LNCAP (cell line): ENCODE results near the gene STK4.

Experiments used
- TF ChIP-seq, protein P1 (sequence below): fragments of 450-650 bp; IDR thresholded peaks from 2 replicates; pipeline ENCODE4 v1.5.1; 2017; ENCODE audit warnings: mild to moderate bottlenecking

Gene STK4

DNA sequence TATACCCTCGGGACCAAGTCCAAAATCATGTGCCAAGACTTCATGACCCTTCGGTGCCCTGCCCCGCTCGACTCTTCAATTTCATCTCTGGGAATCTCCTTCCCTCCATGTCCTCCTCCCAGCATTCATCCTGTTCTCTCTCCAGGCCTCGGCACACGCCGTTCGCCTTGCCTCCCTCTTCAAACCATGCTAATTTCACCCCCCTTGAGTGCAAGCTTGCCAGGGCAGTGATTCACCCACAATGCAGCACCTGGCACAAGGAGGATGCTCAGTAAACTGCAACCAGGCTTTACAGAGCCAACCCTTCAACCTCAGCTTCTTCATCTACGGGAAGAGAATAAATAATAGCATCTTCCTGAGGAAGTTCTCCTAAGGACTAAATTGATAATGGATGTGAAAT lies 130.5 kb downstream of the STK4 start:
- TF ChIP-seq, protein P1, sequence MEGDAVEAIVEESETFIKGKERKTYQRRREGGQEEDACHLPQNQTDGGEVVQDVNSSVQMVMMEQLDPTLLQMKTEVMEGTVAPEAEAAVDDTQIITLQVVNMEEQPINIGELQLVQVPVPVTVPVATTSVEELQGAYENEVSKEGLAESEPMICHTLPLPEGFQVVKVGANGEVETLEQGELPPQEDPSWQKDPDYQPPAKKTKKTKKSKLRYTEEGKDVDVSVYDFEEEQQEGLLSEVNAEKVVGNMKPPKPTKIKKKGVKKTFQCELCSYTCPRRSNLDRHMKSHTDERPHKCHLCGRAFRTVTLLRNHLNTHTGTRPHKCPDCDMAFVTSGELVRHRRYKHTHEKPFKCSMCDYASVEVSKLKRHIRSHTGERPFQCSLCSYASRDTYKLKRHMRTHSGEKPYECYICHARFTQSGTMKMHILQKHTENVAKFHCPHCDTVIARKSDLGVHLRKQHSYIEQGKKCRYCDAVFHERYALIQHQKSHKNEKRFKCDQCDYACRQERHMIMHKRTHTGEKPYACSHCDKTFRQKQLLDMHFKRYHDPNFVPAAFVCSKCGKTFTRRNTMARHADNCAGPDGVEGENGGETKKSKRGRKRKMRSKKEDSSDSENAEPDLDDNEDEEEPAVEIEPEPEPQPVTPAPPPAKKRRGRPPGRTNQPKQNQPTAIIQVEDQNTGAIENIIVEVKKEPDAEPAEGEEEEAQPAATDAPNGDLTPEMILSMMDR = no peak

DNA sequence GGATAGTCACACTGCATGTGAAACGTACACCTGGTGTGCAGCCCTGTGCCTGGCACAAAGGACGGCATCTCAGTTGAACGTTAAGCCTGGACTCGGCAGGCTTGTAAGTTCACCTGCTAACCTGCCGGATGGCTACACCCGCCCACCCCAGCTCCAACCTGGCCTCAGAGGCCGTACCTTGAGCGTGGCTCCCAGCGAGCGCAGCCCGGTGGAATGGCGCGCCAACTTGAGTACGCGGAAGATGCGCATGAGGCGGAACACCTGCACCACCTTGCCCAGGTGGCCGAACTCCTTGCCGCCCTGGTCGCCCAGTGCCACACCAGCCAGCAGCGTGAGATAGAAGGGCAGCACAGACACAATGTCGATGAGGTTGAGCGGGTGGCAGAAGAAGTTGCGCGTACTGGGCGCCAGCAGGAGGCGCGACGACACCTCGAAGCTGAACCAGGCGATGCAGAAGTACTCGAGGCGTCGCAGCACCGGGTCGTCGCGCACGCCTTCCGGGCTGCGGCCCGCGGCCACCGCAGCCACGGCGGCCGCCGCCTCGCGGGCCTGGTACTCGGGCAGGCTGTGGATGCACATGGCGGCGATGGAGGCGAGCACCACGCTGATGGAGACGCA lies 131.3 kb downstream of the STK4 start:
- TF ChIP-seq, protein P1 = no peak

DNA sequence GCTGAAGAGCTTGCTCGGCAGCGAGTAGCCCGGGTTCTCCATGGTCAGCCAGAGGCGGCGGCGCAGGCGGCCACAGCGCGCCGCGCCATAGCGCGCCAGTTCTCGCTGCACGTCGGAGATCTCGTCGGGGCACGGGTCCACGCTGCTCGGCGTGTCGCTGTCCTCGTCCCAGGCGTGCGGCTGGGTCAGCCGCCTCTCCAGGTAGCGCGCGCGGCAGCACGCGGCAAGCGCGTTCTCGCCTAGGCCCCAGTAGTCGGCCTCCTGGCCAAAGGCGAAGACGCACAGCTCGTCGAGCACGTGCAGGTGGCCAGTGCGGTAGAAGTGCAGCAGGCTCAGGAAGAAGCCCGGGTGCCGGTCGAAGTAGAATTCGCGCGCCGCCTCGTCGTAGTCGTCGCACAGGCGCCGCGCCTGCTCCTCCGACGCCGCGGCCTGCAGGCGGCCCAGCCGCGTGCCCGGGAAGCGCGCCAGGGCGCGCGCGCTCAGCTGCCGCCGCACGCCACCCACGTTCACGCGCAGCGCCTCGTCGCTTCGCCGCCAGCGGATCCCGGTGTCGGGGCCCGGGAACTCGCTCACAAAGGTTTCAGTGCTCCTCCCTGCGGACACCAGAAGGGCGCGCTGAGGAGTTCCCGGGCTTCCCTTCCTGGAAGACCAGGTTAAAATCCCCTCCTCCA lies 131.9 kb downstream of the STK4 start:
- TF ChIP-seq, protein P1 = no peak

DNA sequence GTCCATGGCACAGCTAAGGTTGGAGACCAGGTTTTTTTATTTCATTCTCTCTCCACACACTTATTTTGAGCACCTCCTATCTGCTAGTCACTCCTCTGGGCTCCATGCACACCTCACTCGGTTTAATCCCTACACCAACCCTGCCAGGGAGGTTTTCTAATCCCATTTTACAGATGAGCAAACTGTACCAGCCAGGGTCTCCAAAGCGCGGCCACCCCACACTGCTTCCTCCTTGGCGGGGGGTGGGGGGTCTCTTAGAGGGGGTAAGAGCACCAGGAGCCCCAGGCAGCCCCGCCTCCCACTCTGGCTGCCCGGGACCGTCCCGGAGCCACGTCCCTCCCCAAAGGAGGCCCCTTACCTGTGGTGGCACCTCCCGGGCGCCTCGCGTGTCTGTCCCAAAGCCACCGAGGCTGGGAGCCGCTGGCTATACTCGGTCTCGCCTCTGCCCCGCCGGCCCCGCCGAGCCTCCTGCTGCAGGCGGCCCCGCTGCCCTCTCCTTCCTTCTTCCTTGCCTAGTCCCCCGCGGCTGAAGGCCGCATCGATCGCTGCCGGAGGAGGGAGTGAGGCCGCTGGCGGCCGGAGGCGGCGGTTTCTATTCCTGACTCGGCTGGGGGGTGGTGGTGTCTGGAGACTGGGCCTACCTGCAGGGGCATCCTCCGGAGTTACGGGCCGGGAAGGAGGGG lies 134.4 kb downstream of the STK4 start, which contains the start of gene KCNS1:
KCNS1 (minus strand) TSS at position 565 of the 683 bp plus-strand sequence. CDS start 1,891 bp downstream, outside the sequence.
- TF ChIP-seq, protein P1 = no peak

DNA sequence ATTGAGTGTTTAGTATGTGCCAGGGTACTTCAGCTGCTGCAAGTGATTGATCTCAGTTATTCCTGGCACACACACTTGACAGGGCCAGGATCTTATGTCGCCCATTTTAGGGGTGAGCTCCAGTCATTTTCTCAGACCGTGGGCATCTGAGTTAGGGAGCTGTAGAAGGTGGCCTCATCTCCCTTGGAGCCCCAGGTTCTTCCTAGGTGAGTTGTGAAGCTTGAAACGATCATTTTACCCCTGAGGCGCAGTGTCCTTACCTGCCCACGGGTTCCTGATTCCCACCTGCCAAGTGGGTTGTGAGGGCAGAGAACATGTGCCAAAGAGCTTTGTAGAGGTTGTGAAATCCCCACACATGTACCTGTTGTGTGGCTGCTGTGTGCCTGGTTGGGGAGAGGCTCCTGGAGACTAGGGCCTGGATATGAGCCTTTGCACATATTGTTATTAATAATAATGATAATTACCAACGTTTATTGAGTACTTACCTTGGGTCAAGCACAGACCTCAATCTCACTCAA lies 135.1 kb downstream of the STK4 start:
- TF ChIP-seq, protein P1 = no peak

DNA sequence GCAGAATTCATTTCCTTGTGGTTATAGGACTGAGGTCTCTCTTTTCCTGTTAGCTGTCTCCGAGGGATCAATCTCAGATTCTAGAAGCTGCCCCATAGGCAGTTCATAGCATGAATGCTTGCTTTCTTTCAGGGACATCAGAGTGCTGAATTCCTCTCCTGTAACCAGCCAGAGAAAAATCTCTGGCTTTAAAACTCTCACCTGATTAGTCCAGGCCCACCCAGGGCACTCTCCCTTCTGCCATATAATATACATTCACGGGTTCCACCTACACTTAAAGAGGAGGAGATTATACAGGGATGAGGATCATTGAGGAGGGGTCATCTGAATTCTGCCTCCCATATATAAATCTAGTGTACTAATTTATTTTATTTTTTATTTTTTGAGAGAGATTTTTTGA lies 136.8 kb downstream of the STK4 start:
- TF ChIP-seq, protein P1 = no peak

DNA sequence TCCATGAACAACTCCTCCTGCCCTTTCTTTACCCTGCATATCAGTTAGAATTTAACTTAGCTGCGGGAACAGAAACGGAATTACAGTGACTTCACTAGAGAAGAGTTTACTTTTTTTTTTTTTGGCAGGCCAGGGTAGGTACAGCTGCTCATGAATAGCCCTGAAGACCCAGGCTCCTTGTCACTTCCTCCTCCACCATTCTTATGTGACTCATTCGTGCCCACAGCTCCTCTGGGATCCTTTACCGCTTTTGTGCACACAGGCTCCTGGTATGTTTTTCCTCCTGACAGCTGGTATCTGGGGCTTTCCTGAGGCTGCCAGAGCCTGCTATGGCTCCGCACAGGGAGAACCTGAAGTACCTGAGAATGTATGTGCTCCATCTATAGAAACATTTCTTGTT lies 138.5 kb downstream of the STK4 start:
- TF ChIP-seq, protein P1 = no peak
